SK-N-SH (cell line): ENCODE results near the gene WFIKKN1. TPM values are rescaled to one million over a fixed set of nuclear protein-coding genes. Genes with fewer than 3 reads are reported as not detected.

Source experiments
- CTCF ChIA-PET: fragments of 300-600, 350-600 bp; formaldehyde crosslinking; extraction: SDS; loops from one replicate; lab custom pipeline; 2021; lab: Yijun Ruan, JAX
- POLR2A ChIA-PET: fragments of 350-600 bp; sonication (Branson Sonifier 250); formaldehyde crosslinking; extraction: SDS; loops from one replicate; lab custom pipeline; 2020; ENCODE audit warnings: antibody characterized with exemption, inconsistent platforms; lab: Yijun Ruan, JAX
- DNase-seq: peaks from one replicate; pipeline ENCODE4 v3.0.0; 2012
- H2AFZ ChIP-seq: fragments of 200-600 bp; sonication (generic); 2 replicates; pipeline ENCODE4 v1.8.1; 2016; ENCODE audit warnings: antibody characterized with exemption, mild to moderate bottlenecking, low read depth
- H3F3A ChIP-seq: fragments of 200-600 bp; sonication (generic); replicated peaks from 2 replicates; pipeline ENCODE3; 2016; ENCODE audit warnings: antibody characterized with exemption, mild to moderate bottlenecking; ENCODE audit not compliant: insufficient read depth
- H3K27ac ChIP-seq, 2 experiments: fragments of 200-500 bp in 1 of 2; fragments of 200-600 bp in 1 of 2; sonication (Bioruptor generic) in 1 of 2; sonication (generic), shearing (Covaris generic) in 1 of 2; 2 replicates each; pipeline versions ENCODE4 v1.5.1 to v1.6.1; 2014 to 2016; ENCODE audit warnings: low read depth in 2 of 2, inconsistent platforms in 1 of 2, low read length in 1 of 2, mild to moderate bottlenecking in 1 of 2, mixed read lengths in 1 of 2
- H3K27me3 ChIP-seq: fragments of 200-600 bp; sonication (generic), shearing (Covaris generic); 2 replicates; pipeline ENCODE4 v1.6.1; 2016; ENCODE audit warnings: mixed run types; ENCODE audit not compliant: insufficient read depth
- H3K36me3 ChIP-seq, 2 experiments: fragments of 200-500 bp in 1 of 2; fragments of 200-600 bp in 1 of 2; sonication (Bioruptor generic) in 1 of 2; sonication (generic) in 1 of 2; replicated peaks in 1 of 2; 2 replicates each; pipeline versions ENCODE3 to v1.5.1; 2014 to 2016; ENCODE audit warnings: low read length in 1 of 2, mild to moderate bottlenecking in 1 of 2; ENCODE audit not compliant: insufficient read depth in 2 of 2, control insufficient read depth in 1 of 2
- H3K4me1 ChIP-seq, 2 experiments: fragments of 200-500 bp in 1 of 2; fragments of 200-600 bp in 1 of 2; sonication (Bioruptor generic) in 1 of 2; sonication (generic), shearing (Covaris generic) in 1 of 2; 2 replicates each; pipeline versions ENCODE4 v1.5.1 to v1.6.1; 2014 to 2016; ENCODE audit warnings: low read depth in 1 of 2, low read length in 1 of 2, mixed run types in 1 of 2; ENCODE audit not compliant: insufficient read depth in 2 of 2, control insufficient read depth in 1 of 2
- H3K4me2 ChIP-seq: fragments of 200-600 bp; sonication (generic), shearing (Covaris generic); 2 replicates; pipeline ENCODE4 v1.6.1; 2017; ENCODE audit warnings: mixed run types
- H3K4me3 ChIP-seq, 2 experiments: fragments of 200-500 bp in 1 of 2; fragments of 200-600 bp in 1 of 2; sonication (Bioruptor generic) in 1 of 2; sonication (generic), shearing (Covaris generic) in 1 of 2; 2 replicates each; pipeline versions ENCODE4 v1.5.1 to v1.8.1; 2014 to 2016; ENCODE audit warnings: low read depth in 2 of 2, inconsistent platforms in 1 of 2, low read length in 1 of 2, mild to moderate bottlenecking in 1 of 2, mixed read lengths in 1 of 2, moderate library complexity in 1 of 2
- H3K79me2 ChIP-seq: fragments of 200-600 bp; sonication (generic); 2 replicates; pipeline ENCODE4 v1.8.1; 2017; ENCODE audit warnings: mild to moderate bottlenecking; ENCODE audit not compliant: insufficient read depth
- H3K9ac ChIP-seq: fragments of 200-600 bp; sonication (generic); 2 replicates; pipeline ENCODE4 v1.6.1; 2017; ENCODE audit warnings: mixed run types
- H3K9me2 ChIP-seq: fragments of 200-600 bp; sonication (generic); 2 replicates; pipeline ENCODE4 v1.6.1; 2017; ENCODE audit warnings: mixed run types
- H3K9me3 ChIP-seq: fragments of 200-600 bp; sonication (generic); 2 replicates; pipeline ENCODE4 v1.6.1; 2017; ENCODE audit warnings: mixed run types, mild to moderate bottlenecking, moderate library complexity
- H4K20me1 ChIP-seq: fragments of 200-600 bp; sonication (generic); 2 replicates; pipeline ENCODE4 v1.6.1; 2017; ENCODE audit warnings: mild to moderate bottlenecking, mixed run types; ENCODE audit not compliant: insufficient read depth
- ELF1 ChIP-seq: IDR thresholded peaks from 2 replicates; pipeline ENCODE4 v1.4.0; 2012
- EP300 ChIP-seq, 2 experiments: IDR thresholded peaks; 2 replicates each; pipeline versions ENCODE4 v1.4.0 to v1.6.1; 2012; ENCODE audit warnings: borderline replicate concordance in 1 of 2, low read depth in 1 of 2, low read length in 1 of 2
- EZH2phosphoT487 ChIP-seq: fragments of 200-600 bp; sonication (generic); IDR thresholded peaks from 2 replicates; pipeline ENCODE4 v1.6.1; 2017; ENCODE audit warnings: low read depth, mixed run types, mild to moderate bottlenecking, antibody characterized with exemption, moderate library complexity, borderline replicate concordance
- FOXM1 ChIP-seq: IDR thresholded peaks from 2 replicates; pipeline ENCODE4 v1.4.0; 2012; ENCODE audit warnings: low read depth, mild to moderate bottlenecking
- IRF3 ChIP-seq: fragments of 150-350 bp; IDR thresholded peaks from 2 replicates; pipeline ENCODE4 v1.6.1; 2016; ENCODE audit warnings: mild to moderate bottlenecking, low read depth, low read length
- NRF1 ChIP-seq: IDR thresholded peaks from 2 replicates; pipeline ENCODE4 v1.6.1; 2012; ENCODE audit warnings: low read depth, mild to moderate bottlenecking, low read length
- RAD21 ChIP-seq: IDR thresholded peaks from 2 replicates; pipeline ENCODE4 v1.6.1; 2012; ENCODE audit warnings: mild to moderate bottlenecking, low read length
- RCOR1 ChIP-seq: fragments of 150-350 bp; IDR thresholded peaks from 2 replicates; pipeline ENCODE4 v1.6.1; 2017; ENCODE audit warnings: antibody characterized with exemption, low read length
- REST ChIP-seq: IDR thresholded peaks from 2 replicates; pipeline ENCODE4 v1.6.1; 2012; ENCODE audit warnings: mild to moderate bottlenecking, low read depth, low read length, moderate library complexity
- RFX5 ChIP-seq: IDR thresholded peaks from 2 replicates; pipeline ENCODE4 v1.6.1; 2012; ENCODE audit warnings: mild to moderate bottlenecking, improper control_type of control experiment, low read length
- TCF12 ChIP-seq: IDR thresholded peaks from 2 replicates; pipeline ENCODE4 v1.4.0; 2012
- WGBS: methylation state at CpG from one replicate; pipeline ENCODE4 v1.1.6; 2017; ENCODE audit warnings: low lambda C conversion rate; 5-methylcytosine and 5-hydroxymethylcytosine counted together
- polyA plus RNA-seq, 3 experiments: library from polyadenylated mRNA; depleted of rRNA; stranded (reverse); fragments of >200 nt; gene quantifications; 2 replicates each; pipeline ENCODE4 v1.2.3, GENCODE V29; 2012

The WFIKKN1 gene
- polyA plus RNA-seq, 1 of the 3 experiments (the other 2 are of a cell fraction): 0.16 TPM

- Histone ChIP-seq H2AFZ (no peak overlapping the region), H3K9me3 (no peaks in the 10 kb centered on the region), H3K27ac (no peak overlapping the region), H3K9me2 (no peaks in the 10 kb centered on the region), H3K36me3 (peaks cover 0 to 3% of the 10 kb centered on the region in 2 experiments), H4K20me1 (peaks cover 7% of the 10 kb centered on the region; the same call in 1 of the 2 replicates), H3K4me2 (no peak overlapping the region), H3K4me1 (peaks cover 10 to 22% of the 10 kb centered on the region in 2 experiments; a peak in 3 of 4 replicates), H3K9ac (no peak overlapping the region), H3K4me3 (no peak overlapping the region), H3F3A (peaks cover 5% of the 10 kb centered on the region), H3K79me2 (peaks cover 5% of the 10 kb centered on the region; the same call in 1 of the 2 replicates), H3K27me3 (no peaks in the 10 kb centered on the region)
- 90% methylated on average over 9 of the region's 10 CpGs for WGBS
- DNase-seq: peak; percentile 43
- POLR2A ChIA-PET: interaction anchor here (0.7 kb wide), 1 partner anchor 11 kb away, joined by 3 read pairs; the partner anchor contains the start of gene METTL26
- TF ChIP-seq EP300 (IDR thresholded peaks at IDR 0.05; ENCODE audit: borderline replicate concordance in 1 of 2, low read depth in 1 of 2, low read length in 1 of 2): no peak
- no peak for TF ChIP-seq RCOR1
- no peak for TF ChIP-seq REST
- no peak for TF ChIP-seq NRF1
- no peak for TF ChIP-seq RFX5
- TF ChIP-seq TCF12: no peak
- CTCF ChIA-PET: interaction anchor here (0.6 to 2.2 kb wide), 13 partner anchors 11 to 233 kb away, joined by 3 to 11 read pairs (median 4); partner anchors contain the start of genes METTL26 and RAB40C
Observed at GRCh38 chr16:624526-625070, 6.2 kb upstream of the WFIKKN1 start.

GRCh38 chr16:625117-625976, 5.4 kb upstream of the WFIKKN1 start:
- Histone ChIP-seq H3K27me3 (no peaks in the 10 kb centered on the region), H3K4me1 (peaks cover 10 to 29% of the 10 kb centered on the region in 2 experiments; a peak in 3 of 4 replicates), H3K9me3 (no peaks in the 10 kb centered on the region), H4K20me1 (no peaks in the 10 kb centered on the region), H3K27ac (no peak overlapping the region), H3K9me2 (no peaks in the 10 kb centered on the region), H3K4me3 (no peak overlapping the region), H3K36me3 (peaks cover 0 to 3% of the 10 kb centered on the region in 2 experiments), H2AFZ (no peak overlapping the region), H3K79me2 (peaks cover 5% of the 10 kb centered on the region; the same call in 1 of the 2 replicates), H3K9ac (no peak overlapping the region), H3K4me2 (no peak overlapping the region), H3F3A (peaks cover 5% of the 10 kb centered on the region)
- no peak for DNase-seq
- TF ChIP-seq RFX5 (no peak), RAD21 (no peak), RCOR1 (no peak), IRF3 (no peak), ELF1 (no peak), FOXM1 (no peak), EZH2phosphoT487 (no peak), NRF1 (no peak)
- 97% methylated on average over 7 of the region's 37 CpGs for WGBS
- ChIA-PET CTCF (interaction anchor here (0.6 to 2.6 kb wide), 10 partner anchors 11 to 234 kb away, joined by 3 to 12 read pairs (median 4); partner anchors contain the start of genes METTL26 and RAB40C), POLR2A (no interaction called here)
